Mesendoderm (in vitro differentiated cells): ENCODE measurements around the gene CD46.

Experiments
- DNase-seq: peaks from one replicate; pipeline ENCODE4 v3.0.0; 2013
- H2AK5ac ChIP-seq: 2 replicates; pipeline ENCODE4 v1.6.1; 2013; ENCODE audit warnings: low read length, inconsistent platforms
- H2BK120ac ChIP-seq: 2 replicates; pipeline ENCODE4 v1.6.1; 2013; ENCODE audit warnings: low read depth, mild to moderate bottlenecking, low read length, moderate library complexity, mixed read lengths
- H2BK15ac ChIP-seq: replicated peaks from 2 replicates; pipeline ENCODE4 v1.6.1; 2013; ENCODE audit warnings: low read depth, mild to moderate bottlenecking, moderate library complexity
- H2BK5ac ChIP-seq: 2 replicates; pipeline ENCODE4 v1.6.1; 2013; ENCODE audit warnings: low read length, inconsistent platforms
- H3K18ac ChIP-seq: 2 replicates; pipeline ENCODE4 v1.6.1; 2013; ENCODE audit warnings: mild to moderate bottlenecking, low read length, mixed read lengths
- H3K23ac ChIP-seq: one replicate; pipeline ENCODE4 v1.6.1; 2013; ENCODE audit warnings: low read length
- H3K27ac ChIP-seq: 2 replicates; pipeline ENCODE4 v1.5.1; 2013; ENCODE audit warnings: low read depth, mild to moderate bottlenecking, inconsistent platforms, low read length, moderate library complexity
- H3K27me3 ChIP-seq: 2 replicates; pipeline ENCODE4 v1.6.1; 2013; ENCODE audit warnings: low read length, control low read depth, mild to moderate bottlenecking, inconsistent platforms; ENCODE audit not compliant: insufficient read depth, poor library complexity
- H3K36me3 ChIP-seq: 2 replicates; pipeline ENCODE4 v1.6.1; 2013; ENCODE audit warnings: low read length, inconsistent platforms; ENCODE audit not compliant: control insufficient read depth, insufficient read depth
- H3K4ac ChIP-seq: one replicate; pipeline ENCODE4 v1.6.1; 2013; ENCODE audit warnings: low read depth, mild to moderate bottlenecking, low read length, moderate library complexity
- H3K4me1 ChIP-seq: 2 replicates; pipeline ENCODE4 v1.6.1; 2013; ENCODE audit warnings: low read depth, low read length, inconsistent platforms; ENCODE audit not compliant: control insufficient read depth
- H3K4me2 ChIP-seq: 2 replicates; pipeline ENCODE4 v1.6.1; 2013; ENCODE audit warnings: low read length
- H3K4me3 ChIP-seq: 2 replicates; pipeline ENCODE4 v1.5.1; 2013; ENCODE audit warnings: mild to moderate bottlenecking, low read length
- H3K56ac ChIP-seq: one replicate; pipeline ENCODE4 v1.6.1; 2013; ENCODE audit warnings: low read length
- H3K79me1 ChIP-seq: 2 replicates; pipeline ENCODE4 v1.6.1; 2013; ENCODE audit warnings: low read length, inconsistent platforms
- H3K79me2 ChIP-seq: 2 replicates; pipeline ENCODE4 v1.6.1; 2013; ENCODE audit warnings: mild to moderate bottlenecking, low read length; ENCODE audit not compliant: control insufficient read depth, insufficient read depth
- H3K9ac ChIP-seq: 2 replicates; pipeline ENCODE4 v1.6.1; 2013; ENCODE audit warnings: low read length, inconsistent platforms
- H4K5ac ChIP-seq: one replicate; pipeline ENCODE4 v1.6.1; 2013; ENCODE audit warnings: low read length
- H4K8ac ChIP-seq: one replicate; pipeline ENCODE4 v1.6.1; 2013; ENCODE audit warnings: low read depth, mild to moderate bottlenecking, control low read depth, low read length, moderate library complexity
- WGBS: extraction: QIAGEN DNeasy Blood & Tissue Kit; methylation state at CpG from one replicate; pipeline ENCODE4 v1.1.7; 2013; ENCODE audit warnings: low lambda C conversion rate, missing lambda C conversion rate; ENCODE audit not compliant: insufficient coverage; ENCODE audit errors: extremely low coverage; 5-methylcytosine and 5-hydroxymethylcytosine counted together

The CD46 gene

GRCh38 chr1:207840380-207840779 lies 88.5 kb downstream of the CD46 start:
- no peaks in the 10 kb centered on the region for H3K79me2 ChIP-seq
- no peak overlapping the region for H4K8ac ChIP-seq
- H4K5ac ChIP-seq: no peak overlapping the region
- H3K27ac ChIP-seq: no peak overlapping the region
- no peak overlapping the region for H3K4me3 ChIP-seq
- no peak overlapping the region for H3K4ac ChIP-seq
- no peak overlapping the region for H2BK5ac ChIP-seq
- no peak overlapping the region for H2AK5ac ChIP-seq
- H3K79me1 ChIP-seq: no peaks in the 10 kb centered on the region
- no peak for DNase-seq
- H3K23ac ChIP-seq: no peak overlapping the region
- no peak overlapping the region for H3K56ac ChIP-seq
- H3K4me1 ChIP-seq: no peaks in the 10 kb centered on the region
- H3K36me3 ChIP-seq: no peaks in the 10 kb centered on the region
- H3K27me3 ChIP-seq: no peaks in the 10 kb centered on the region
- no peak overlapping the region for H3K9ac ChIP-seq
- no peak overlapping the region for H2BK15ac ChIP-seq
- no CpG with 5 or more reads among the region's 2 CpGs for WGBS
- no peak overlapping the region for H2BK120ac ChIP-seq
- no peak overlapping the region for H3K18ac ChIP-seq
- no peak overlapping the region for H3K4me2 ChIP-seq

GRCh38 chr1:207841293-207841692 lies 89.4 kb downstream of the CD46 start:
- no peak overlapping the region for H3K27ac ChIP-seq
- no peaks in the 10 kb centered on the region for H3K4me1 ChIP-seq
- H2AK5ac ChIP-seq: no peak overlapping the region
- no peak overlapping the region for H2BK120ac ChIP-seq
- H4K5ac ChIP-seq: no peak overlapping the region
- H3K4me2 ChIP-seq: no peak overlapping the region
- H4K8ac ChIP-seq: no peak overlapping the region
- H3K27me3 ChIP-seq: no peaks in the 10 kb centered on the region
- H3K56ac ChIP-seq: no peak overlapping the region
- no peaks in the 10 kb centered on the region for H3K79me2 ChIP-seq
- no peaks in the 10 kb centered on the region for H3K36me3 ChIP-seq
- no peak overlapping the region for H3K4me3 ChIP-seq
- DNase-seq: no peak
- H2BK15ac ChIP-seq: no peak overlapping the region
- H3K23ac ChIP-seq: no peak overlapping the region
- H2BK5ac ChIP-seq: no peak overlapping the region
- H3K18ac ChIP-seq: no peak overlapping the region
- no peak overlapping the region for H3K9ac ChIP-seq
- H3K4ac ChIP-seq: no peak overlapping the region
- no CpG with 5 or more reads among the region's 1 CpG for WGBS
- H3K79me1 ChIP-seq: no peaks in the 10 kb centered on the region

GRCh38 chr1:207841901-207842300 lies 90.0 kb downstream of the CD46 start:
- no CpG with 5 or more reads among the region's 4 CpGs for WGBS
- H3K18ac ChIP-seq: no peak overlapping the region

DNA sequence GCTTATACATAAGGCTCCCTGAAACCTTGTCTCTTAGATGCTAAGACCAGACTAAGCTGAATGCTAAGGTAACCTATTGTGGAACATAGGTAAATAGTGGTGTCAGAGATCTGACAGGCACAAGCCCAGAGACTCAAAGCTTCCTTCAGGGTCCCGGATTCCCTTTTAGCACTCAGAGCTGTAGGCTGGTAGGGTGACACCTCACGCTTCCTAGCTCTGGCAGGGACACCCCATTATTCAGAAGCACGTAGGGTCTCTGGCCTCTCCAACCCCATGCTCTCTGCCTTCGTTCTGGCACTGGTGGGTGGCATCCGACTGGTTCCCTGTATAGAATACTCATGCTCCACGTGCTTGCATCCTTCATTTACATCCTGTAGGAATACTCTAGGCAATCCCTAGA lies 90.7 kb downstream of the CD46 start:
- H3K9ac ChIP-seq: no peak overlapping the region
- H3K27ac ChIP-seq: no peak overlapping the region
- no peak for DNase-seq
- WGBS: no CpG with 5 or more reads among the region's 6 CpGs
- no peak overlapping the region for H3K4me3 ChIP-seq
- no peaks in the 10 kb centered on the region for H3K36me3 ChIP-seq
- H3K27me3 ChIP-seq: no peaks in the 10 kb centered on the region
- no peak overlapping the region for H3K4me2 ChIP-seq
- no peak overlapping the region for H2BK15ac ChIP-seq
- H2BK5ac ChIP-seq: no peak overlapping the region
- no peak overlapping the region for H3K56ac ChIP-seq
- H3K79me2 ChIP-seq: no peaks in the 10 kb centered on the region
- H2BK120ac ChIP-seq: no peak overlapping the region
- H3K23ac ChIP-seq: no peak overlapping the region
- no peak overlapping the region for H4K8ac ChIP-seq
- H3K4me1 ChIP-seq: no peaks in the 10 kb centered on the region
- H2AK5ac ChIP-seq: no peak overlapping the region
- no peaks in the 10 kb centered on the region for H3K79me1 ChIP-seq
- H3K4ac ChIP-seq: no peak overlapping the region
- no peak overlapping the region for H3K18ac ChIP-seq
- no peak overlapping the region for H4K5ac ChIP-seq

More at GRCh38 chr1:207841901-207842300, 90.0 kb downstream of the CD46 start:
- H2BK15ac ChIP-seq: no peak overlapping the region
- H2AK5ac ChIP-seq: no peak overlapping the region
- no peak overlapping the region for H2BK120ac ChIP-seq
- H2BK5ac ChIP-seq: no peak overlapping the region
- H3K23ac ChIP-seq: no peak overlapping the region
- H3K4me2 ChIP-seq: no peak overlapping the region
- H3K79me2 ChIP-seq: no peaks in the 10 kb centered on the region
- H3K4ac ChIP-seq: no peak overlapping the region
- DNase-seq: no peak
- no peaks in the 10 kb centered on the region for H3K27me3 ChIP-seq
- H3K4me1 ChIP-seq: no peaks in the 10 kb centered on the region
- H3K9ac ChIP-seq: no peak overlapping the region
- H3K56ac ChIP-seq: no peak overlapping the region
- H3K27ac ChIP-seq: no peak overlapping the region
- no peaks in the 10 kb centered on the region for H3K79me1 ChIP-seq
- H3K4me3 ChIP-seq: no peak overlapping the region
- no peaks in the 10 kb centered on the region for H3K36me3 ChIP-seq
- no peak overlapping the region for H4K8ac ChIP-seq
- H4K5ac ChIP-seq: no peak overlapping the region

- H3K9ac ChIP-seq: no peak overlapping the region
- no peak overlapping the region for H2BK120ac ChIP-seq
- H3K27ac ChIP-seq: no peak overlapping the region
- H3K36me3 ChIP-seq: no peaks in the 10 kb centered on the region
- no peaks in the 10 kb centered on the region for H3K4me1 ChIP-seq
- no peak overlapping the region for H3K18ac ChIP-seq
- H3K79me1 ChIP-seq: no peaks in the 10 kb centered on the region
- no peak for DNase-seq
- no peak overlapping the region for H3K4me3 ChIP-seq
- no peak overlapping the region for H3K56ac ChIP-seq
- no peak overlapping the region for H2BK5ac ChIP-seq
- no peak overlapping the region for H4K8ac ChIP-seq
- H2AK5ac ChIP-seq: no peak overlapping the region
- H3K27me3 ChIP-seq: no peaks in the 10 kb centered on the region
- H4K5ac ChIP-seq: no peak overlapping the region
- no peak overlapping the region for H3K4me2 ChIP-seq
- H3K79me2 ChIP-seq: no peaks in the 10 kb centered on the region
- H2BK15ac ChIP-seq: no peak overlapping the region
- no CpG with 5 or more reads among the region's 2 CpGs for WGBS
- H3K4ac ChIP-seq: no peak overlapping the region
- H3K23ac ChIP-seq: no peak overlapping the region
Measured at GRCh38 chr1:207844371-207844770, 92.5 kb downstream of the CD46 start.
